HG03521 (cell line): ENCODE results near the gene RAPSN.
A peak's percentile ranks its signal among the peaks of the same experiment; 100 is the strongest.

Experiments
- ATAC-seq: cut with Tn5 transposase; IDR thresholded peaks from one replicate; pipeline ENCODE4 v1.9.1; 2021; ENCODE audit warnings: mild to moderate bottlenecking, moderate library complexity; ENCODE audit not compliant: unreplicated experiment

The RAPSN gene

DNA sequence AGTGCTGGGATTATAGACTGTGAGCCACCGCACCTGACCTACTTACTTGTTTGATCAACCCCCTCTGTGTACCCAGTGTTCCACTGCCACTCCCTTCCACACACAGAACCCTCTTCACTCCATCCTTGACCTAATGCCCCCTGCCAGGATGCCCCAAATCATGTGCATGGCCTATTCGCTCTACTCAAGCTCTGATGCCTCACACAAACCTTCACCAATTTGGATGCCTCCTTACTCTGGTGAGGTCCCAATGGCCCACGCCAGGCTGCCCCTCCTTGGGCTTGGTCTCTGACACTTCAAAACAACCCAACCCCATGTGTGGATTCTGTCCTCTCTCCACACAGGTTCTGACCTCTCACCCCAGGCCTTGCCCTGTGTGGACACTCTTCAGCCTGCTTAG lies 13.2 kb downstream of the RAPSN start:
- ATAC-seq: no peak

DNA sequence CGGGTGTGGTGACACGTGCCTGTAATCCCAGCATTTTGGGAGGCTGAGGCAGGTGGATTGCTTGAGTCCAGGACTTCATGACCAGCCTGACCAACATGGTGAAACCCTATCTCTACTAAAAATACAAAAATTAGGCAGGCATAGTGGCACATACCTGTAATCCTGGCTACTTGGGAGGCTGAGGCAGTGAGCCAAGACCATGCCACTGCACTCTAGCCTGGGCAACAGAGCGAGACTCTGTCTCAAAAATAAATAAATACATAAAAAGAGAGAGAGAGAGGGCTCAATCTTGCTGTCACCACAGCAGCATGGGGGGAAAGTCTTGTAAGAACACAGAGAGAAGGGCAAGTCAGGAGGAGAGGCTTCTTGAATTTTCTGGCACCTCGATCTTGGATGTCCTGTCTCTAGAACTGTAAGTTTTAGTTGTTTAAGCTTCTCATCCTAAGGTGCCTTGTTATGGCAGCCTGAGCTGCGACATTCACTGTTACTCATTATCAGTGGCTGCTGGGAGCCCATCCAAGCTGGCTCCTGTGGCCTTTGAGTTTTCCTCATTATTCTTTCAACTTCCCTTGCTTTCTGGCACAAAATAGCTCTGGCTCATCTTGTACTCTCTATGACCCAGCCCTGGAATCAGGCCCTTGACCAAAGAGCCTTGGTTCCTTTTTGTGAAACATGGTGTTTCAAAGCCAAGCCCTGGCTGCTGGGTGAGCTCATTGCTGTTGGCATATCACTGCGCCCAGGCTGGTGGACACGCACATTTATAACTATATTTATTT lies 14.7 kb downstream of the RAPSN start:
- no peak for ATAC-seq

DNA sequence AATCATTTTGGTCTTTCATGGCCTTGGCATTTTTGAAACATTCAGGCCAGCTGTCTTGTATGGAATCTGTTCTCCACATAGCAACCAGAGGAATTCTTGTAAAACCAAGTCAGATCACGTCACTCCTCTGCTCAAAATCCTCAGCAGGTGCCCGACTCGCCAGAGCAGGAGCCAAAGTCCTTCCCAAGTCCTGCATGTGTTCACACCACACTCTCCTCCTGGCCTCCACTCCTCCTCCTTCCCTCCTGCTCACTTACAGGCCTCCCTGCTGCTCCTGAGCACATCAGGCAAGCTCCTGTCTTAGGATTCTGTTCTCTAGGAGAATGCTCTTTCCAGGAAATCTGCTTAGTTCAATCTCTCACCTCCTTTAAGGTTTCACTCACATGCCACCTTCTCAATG lies 15.8 kb downstream of the RAPSN start:
- ATAC-seq: no peak

DNA sequence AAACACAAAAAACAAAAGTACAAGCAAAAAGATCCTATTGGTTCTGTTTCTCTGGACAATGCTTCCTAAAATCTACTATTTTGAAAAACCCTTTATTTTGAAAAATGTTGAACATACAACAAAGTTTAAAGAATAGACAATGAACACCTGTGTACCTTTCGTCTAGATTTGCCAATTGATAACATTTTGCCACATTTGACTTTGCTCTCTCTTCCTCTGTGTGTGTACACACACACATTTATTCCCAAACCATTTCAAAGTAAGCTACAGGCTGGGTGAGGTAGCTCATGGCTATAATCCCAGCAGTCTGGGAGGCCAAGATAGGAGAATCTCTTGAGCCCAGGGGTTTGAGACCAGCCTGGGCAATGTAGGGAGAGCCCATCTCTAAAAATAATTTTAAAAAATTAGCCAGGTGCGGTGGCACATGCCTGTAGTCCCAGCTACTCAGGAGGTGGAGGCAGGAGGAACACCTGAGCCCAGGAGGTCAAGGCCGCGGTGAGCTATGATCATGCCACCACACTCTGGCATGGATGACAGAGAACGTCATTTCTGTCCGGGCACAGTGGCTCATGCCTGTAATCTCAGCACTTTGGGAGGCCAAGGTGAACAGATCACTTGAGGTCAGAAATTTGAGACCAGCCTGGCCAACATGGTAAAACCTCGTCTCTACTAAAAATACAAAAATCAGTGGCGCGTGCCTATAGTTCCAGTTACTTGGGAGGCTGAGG lies 17.4 kb downstream of the RAPSN start:
- no peak for ATAC-seq

DNA sequence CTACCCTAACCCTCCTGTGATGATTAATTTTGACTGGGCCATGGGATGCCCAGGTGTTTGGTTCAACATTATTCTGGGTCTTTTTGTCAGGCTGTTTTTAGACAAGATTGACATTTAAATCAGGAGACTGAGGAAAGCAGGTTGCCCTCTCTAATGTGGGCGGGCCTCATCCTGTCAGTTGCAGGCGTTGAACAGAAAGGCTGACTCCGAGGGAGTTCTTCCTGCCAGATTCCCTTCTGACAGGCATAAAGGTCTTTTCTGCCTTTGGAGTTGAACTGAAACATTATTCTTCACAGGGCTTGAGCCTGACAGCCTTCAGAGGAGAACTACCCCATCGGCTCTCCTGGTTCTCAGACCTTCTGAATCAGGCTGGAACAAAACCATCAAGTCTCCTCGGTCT lies 18.4 kb downstream of the RAPSN start:
- no peak for ATAC-seq

DNA sequence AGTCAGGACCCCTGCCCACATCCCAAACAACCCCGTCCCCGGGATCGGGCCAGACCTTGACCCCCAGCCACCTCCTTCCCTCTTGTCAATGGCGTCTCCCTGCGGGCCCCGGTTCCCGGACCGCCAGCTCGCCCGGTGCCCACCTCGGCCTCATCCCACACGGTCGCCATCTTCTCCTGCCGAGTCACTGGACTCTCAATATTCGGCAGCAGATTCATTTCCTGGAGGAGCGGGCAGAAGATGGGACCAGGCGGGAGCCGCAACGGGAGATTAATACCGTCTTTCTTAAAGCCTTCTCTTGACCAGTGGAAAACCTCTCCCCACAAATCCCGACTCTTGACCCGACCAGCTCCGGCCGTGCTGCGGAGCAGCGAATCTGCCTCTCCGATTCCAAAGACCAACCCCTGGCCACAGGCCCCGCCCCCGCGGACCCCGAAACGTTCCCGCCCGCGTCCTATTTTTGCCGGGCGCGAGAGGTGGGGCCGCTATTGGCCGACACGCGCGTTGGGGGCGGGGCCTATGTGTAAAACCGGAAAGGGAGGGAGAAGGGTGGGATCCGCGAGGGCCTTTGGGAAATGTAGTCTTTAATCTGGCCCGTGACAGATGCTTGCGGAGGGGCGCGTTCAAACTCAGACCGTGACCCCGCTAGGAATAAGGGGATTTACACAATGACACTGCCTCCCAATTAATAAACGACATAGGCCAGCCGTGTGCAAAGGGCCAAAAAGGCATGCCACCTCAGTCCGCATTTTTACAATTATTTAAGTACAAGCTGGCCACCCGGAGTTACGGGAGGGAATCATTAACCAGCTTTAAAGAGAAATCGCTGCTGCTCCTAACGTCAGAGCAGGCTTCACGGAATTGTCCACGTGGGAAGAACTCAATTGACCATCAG lies 22.6 kb downstream of the RAPSN start, which contains the start of gene PSMC3:
Gene PSMC3 (minus strand): TSS at position 378 of the 895 bp plus-strand sequence. CDS start 160 bp downstream, at position 218.
- peak; percentile 92 for ATAC-seq

DNA sequence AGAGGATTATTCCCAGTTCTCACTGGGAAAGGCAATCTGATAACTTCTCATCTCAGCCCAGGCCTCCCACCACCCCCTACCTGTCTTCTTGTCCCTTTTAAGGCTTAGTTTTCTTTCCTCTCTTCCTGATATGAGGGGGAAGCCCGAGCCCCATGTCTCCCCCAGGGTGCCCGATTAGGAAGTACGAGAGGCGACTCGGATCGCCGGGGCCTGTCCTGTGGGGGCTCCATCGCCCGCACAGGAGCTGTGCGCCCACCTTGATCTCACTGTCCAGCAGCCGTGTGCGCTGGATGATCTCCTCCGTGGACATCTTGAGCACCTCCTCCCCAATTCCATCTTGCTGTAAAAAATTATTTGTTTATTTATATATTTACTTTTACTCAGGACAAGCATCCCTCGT lies 23.3 kb downstream of the RAPSN start:
- ATAC-seq: no peak

DNA sequence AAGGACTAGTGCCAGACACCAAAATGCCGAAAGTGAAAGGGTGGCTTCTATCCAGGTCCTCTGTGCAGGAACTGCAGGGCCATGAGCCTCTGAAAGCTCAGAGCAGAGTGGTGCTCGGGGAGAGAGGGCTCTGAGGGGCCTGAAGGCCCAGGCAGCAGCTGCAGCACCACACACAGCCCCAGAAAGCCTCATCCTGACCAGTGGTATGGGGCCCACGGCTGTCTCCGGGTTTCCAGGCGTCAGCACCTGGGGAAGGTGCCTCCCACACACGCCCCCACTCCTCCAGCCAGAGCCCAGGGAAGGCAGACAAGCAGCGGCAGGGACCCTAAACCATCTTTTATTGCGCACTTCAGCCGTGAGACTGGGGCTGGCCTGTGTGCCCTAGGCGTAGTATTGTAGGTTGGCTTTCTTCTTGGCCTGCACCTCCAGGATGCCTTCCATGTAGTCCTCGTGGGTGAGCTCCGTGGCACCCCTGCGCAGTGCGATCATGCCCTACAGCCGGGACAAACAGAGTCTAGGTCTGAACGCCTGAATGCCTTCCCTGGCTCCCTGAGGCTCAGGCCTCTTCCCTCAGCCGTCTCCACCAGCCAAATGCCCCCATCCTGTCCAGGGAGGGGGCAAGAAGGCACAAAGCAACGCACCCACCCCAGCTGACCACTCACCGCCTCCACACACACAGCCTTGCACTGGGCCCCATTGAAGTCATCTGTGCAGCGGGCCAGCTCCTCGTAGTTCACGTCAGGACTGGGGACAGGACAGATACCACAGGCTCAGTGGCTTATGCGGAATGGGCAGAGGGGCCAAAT lies 30.3 kb downstream of the RAPSN start:
- no peak for ATAC-seq

DNA sequence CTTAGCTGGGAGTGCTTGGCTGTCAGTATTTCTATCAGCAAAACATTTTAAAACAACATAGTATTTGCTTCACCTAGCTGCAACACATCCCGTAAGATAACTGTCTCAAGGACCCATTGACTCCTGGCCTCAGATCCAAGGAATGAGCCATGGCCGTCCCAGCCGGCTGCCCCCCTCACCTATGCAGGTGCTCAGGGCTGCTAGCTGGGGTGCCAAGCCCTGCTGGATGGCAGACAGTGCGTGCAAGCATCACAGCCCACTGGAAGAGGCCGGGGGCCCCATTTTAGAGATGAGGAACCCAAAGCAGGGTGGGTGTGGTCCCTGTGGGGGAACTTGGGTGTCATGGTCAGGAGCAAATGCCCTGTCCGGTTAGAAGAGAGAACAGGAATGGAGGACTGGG lies 31.2 kb downstream of the RAPSN start:
- no peak for ATAC-seq

DNA sequence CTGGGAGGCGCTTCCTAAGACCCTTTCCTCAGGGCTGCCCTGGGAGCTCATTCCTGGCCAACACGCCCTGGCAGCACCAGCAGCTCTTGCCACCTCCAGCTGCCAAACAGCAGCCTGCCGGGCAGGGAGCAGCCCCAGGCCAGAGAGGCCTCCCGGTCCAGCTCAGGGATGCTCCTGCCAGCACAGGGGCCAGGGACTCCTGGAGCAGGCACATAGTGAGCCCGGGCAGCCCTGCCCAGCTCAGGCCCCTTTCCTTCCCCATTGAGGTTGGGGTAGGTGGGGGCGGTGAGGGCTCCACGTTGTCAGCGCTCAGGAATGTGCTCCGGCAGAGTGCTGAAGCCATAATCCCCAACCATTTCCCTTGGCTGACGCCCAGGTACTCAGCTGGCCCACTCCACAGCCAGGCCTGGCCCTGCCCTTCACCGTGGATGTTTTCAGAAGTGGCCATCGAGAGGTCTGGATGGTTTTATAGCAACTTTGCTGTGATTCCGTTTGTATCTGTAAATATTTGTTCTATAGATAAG lies 32.9 kb downstream of the RAPSN start:
- ATAC-seq: no peak

DNA sequence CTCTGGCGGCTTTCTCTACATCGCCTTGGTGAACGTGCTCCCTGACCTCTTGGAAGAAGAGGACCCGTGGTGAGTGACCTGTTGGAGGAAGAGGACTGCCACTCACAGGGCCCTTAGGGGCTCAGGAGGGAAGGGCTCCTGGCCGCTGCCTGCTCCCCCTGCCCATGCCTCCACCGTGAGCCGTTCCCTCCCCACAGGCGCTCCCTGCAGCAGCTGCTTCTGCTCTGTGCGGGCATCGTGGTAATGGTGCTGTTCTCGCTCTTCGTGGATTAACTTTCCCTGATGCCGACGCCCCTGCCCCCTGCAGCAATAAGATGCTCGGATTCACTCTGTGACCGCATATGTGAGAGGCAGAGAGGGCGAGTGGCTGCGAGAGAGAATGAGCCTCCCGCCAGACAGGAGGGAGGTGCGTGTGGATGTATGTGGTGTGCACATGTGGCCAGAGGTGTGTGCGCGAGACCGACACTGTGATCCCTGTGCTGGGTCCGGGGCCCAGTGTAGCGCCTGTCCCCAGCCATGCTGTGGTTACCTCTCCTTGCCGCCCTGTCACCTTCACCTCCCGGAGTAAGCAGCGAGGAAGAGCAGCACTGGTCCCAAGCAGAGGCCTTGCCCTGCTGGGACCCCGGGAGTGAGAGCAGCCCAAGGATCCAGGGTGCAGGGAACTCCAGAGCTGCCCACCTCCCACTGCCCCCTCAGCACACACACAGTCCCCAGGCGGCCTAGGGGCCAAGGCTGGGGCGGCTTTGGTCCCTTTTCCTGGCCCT lies 33.7 kb downstream of the RAPSN start:
- no peak for ATAC-seq

DNA sequence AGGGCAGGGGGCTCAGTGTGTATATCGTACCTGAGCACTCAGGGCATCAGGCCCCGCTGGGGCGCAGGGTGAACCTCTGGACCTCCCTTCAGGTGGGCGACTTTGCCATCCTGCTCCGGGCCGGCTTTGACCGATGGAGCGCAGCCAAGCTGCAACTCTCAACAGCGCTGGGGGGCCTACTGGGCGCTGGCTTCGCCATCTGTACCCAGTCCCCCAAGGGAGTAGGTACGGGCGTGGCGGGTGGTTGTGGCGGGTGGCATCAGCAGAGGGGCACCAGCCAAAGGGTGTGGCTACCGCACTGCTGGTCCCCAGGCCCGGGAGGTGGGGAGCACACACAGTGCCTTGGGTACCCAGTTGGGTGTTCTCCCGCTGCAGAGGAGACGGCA lies 34.3 kb downstream of the RAPSN start:
- ATAC-seq: no peak

DNA sequence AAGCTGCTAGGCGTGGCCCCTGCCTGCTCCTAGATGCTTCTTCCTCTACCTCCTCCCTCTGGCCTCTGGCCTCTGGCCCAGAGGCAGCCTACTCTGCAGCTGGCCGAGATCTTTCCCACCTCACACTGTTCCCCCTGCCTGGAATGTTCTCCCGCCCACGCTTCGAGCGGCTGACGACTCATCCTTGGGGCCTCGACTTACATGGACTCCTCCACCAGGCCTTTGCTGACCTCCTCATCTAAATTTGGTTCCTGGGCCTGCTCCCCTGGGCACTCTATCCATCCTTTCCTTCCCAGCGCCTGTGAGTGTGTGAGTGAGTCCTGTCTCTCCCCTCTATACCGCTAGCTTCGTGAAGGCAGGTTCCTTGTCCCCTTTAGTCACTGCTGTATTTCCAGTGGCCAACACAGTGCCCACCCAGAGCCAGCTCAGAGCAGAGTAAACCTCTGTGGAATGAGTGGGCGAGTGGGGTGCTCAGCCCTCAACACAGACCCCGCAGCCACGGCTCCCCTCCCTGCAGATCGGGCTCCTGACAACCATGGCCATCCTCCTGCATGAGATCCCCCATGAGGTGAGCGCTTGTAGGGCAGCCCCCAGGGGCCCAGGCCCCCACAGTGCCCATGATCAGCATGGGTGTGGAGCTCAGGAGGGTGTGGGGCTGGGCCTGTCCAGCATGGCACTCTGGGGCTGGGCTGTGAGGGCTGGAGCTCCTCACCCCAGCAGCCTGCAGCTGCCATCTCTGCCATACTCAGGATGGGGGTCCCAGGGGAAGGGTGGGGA lies 34.8 kb downstream of the RAPSN start:
- no peak for ATAC-seq

DNA sequence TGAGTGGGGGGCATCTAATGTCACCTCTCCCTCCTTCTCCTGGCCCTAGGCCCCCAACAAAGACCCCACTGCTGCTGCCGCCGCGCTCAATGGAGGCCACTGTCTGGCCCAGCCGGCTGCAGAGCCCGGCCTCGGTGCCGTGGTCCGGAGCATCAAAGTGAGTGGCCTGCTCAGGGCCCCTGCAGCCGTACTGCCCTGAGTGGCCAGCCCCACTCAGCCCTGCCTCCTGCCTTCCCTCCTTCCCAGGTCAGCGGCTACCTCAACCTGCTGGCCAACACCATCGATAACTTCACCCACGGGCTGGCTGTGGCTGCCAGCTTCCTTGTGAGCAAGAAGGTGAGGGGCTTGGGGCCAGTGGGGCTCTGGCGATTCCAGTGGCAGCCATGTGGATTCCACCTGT lies 35.6 kb downstream of the RAPSN start:
- ATAC-seq: no peak

DNA sequence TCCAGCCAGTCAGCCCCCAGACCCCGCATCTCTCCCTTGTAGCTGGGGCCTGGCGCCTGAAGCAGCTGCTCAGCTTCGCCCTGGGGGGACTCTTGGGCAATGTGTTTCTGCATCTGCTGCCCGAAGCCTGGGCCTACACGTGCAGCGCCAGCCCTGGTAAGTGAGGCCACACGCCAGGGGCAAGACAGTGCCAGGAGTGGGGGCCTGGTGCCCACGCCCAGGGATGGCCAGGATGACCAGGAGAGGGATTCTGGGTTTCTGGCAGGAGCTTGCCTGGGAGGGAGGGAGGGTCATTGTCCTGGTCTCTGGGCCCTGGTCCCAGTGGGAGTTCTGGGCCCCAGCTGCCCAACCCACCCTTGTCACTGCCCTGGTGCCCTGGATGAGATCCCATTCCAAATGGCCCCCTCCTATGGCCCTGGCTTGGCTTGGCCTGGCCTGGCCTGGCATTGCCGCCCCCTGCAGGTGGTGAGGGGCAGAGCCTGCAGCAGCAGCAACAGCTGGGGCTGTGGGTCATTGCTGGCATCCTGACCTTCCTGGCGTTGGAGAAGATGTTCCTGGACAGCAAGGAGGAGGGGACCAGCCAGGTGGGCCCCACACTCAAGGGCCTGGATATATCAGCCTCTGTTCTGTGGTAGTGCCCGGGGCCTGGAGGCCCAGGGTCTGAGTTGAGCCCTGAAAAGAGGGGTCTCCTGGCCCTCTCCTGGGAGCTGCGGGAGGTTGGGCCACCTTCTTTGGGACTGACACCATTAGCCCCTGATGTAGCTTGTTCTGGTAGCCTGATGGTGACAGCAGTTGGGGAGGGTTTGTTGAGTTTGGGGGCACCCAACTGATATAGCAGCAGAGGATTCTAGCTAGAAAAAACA lies 36.8 kb downstream of the RAPSN start:
- ATAC-seq: no peak

DNA sequence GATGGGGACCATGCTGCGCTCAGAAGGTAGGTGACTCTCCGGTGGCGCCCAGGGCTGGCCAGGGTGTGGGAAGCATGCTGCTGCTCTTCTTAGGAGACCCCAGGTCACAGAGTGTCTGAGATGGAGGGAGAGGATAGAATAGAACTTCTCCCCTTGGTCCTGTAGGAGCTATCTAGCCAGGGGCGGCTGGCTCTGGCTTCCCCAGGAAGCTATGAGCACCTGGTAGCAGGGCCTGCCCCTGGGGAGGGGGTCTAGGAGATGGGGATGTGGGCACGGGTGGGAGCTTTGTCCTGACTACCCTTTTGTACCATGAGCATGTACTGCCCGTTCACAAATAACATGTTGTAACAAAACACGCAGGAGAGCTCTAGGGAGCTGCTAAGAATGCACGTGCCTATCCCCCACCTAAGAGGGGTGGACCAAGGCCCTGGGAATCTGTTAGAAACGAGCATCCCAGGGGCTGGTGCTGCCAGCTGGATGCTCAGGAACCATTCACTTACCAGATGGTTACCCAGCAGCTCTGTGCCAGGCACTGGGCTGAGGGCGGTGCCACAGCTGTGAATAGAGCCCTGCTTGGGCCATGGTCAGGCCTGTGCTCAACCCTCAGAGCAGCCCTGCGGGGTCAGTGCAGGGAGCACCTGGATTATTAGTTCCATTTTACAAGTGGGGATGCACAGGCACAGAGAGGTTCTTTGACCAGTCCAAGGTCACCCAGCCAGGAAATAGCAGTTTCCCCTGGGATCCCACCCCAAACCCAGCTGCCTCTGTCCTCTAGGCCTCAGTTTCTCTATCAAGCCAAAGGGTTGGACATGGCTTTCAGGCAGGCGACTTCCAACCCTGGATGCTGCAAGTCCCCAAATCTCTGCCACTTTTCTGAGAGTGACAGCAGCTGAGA lies 38.3 kb downstream of the RAPSN start:
- no peak for ATAC-seq
